Osteocyte (in vitro differentiated cells): ENCODE data around the gene KCNIP3. TPM values are rescaled to one million over a fixed set of nuclear protein-coding genes. Genes with fewer than 3 reads are reported as not detected.

Source experiments
- DNase-seq: peaks from one replicate; pipeline ENCODE4 v3.0.0; 2021; ENCODE audit warnings: mixed read lengths; ENCODE audit not compliant: unreplicated experiment; ENCODE audit errors: extremely low spot score
- H3K27ac Mint-ChIP-seq: one replicate; pipeline ENCODE4 v1.8.0; 2021; ENCODE audit warnings: mild to moderate bottlenecking, mixed read lengths; ENCODE audit not compliant: unreplicated experiment
- H3K27me3 Mint-ChIP-seq: one replicate; pipeline ENCODE4 v1.8.0; 2021; ENCODE audit warnings: mixed read lengths; ENCODE audit not compliant: unreplicated experiment
- H3K36me3 Mint-ChIP-seq: one replicate; pipeline ENCODE4 v1.8.0; 2021; ENCODE audit warnings: mixed read lengths; ENCODE audit not compliant: unreplicated experiment
- H3K4me1 Mint-ChIP-seq: one replicate; pipeline ENCODE4 v1.8.0; 2021; ENCODE audit warnings: mixed read lengths; ENCODE audit not compliant: unreplicated experiment
- H3K4me3 Mint-ChIP-seq: one replicate; pipeline ENCODE4 v1.8.0; 2021; ENCODE audit warnings: mild to moderate bottlenecking, moderate library complexity, mixed read lengths; ENCODE audit not compliant: unreplicated experiment
- H3K9me3 Mint-ChIP-seq: one replicate; pipeline ENCODE4 v1.8.0; 2021; ENCODE audit warnings: mixed read lengths; ENCODE audit not compliant: unreplicated experiment
- CTCF ChIP-seq: fragments of 200-600 bp; sonication (generic); IDR thresholded peaks from 2 replicates; pipeline ENCODE4 v1.5.0; 2021; ENCODE audit warnings: antibody characterized with exemption, mild to moderate bottlenecking, moderate library complexity
- total RNA-seq: library from RNA; stranded (reverse); gene quantifications from 2 replicates; pipeline ENCODE4 v1.2.1, GENCODE V29; 2021

The KCNIP3 gene
- total RNA-seq, 1 donor from 2014 or later, result 1.4 TPM

GRCh38 chr2:95313296-95314131 is 16.4 kb downstream of the KCNIP3 start:
- no peak overlapping the region for H3K27ac Mint-ChIP-seq
- no peak for TF ChIP-seq CTCF
- no peaks in the 10 kb centered on the region for H3K36me3 Mint-ChIP-seq
- H3K9me3 Mint-ChIP-seq, result no peaks in the 10 kb centered on the region
- peaks cover 2% of the 10 kb centered on the region for H3K4me1 Mint-ChIP-seq
- no peak overlapping the region for H3K4me3 Mint-ChIP-seq
- DNase-seq, result no peak
- H3K27me3 Mint-ChIP-seq, result peaks cover 2% of the 10 kb centered on the region

DNA sequence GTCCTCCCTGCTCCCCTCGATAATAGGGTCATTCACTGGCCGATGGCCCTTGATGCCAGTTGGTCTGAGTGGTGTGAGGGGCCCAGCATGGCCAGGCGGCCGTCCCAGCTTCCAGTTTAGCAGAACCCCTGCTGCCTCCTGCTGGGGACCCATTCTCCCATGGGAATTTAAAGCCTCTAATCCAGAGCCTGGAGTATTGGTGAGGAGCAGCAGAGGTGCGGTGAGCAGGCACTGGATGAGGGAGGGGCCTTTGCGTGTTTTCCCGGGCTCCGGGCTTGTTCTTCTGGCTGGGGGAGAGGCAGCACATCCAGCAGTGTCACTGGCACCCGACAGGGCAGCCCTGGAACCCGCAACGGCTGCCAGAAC is 17.4 kb downstream of the KCNIP3 start:
- no peak overlapping the region for H3K27ac Mint-ChIP-seq

GRCh38 chr2:95314964-95315611 is 17.9 kb downstream of the KCNIP3 start:
- H3K4me1 Mint-ChIP-seq, result peaks cover 2% of the 10 kb centered on the region

More for the DNA sequence above, 17.4 kb downstream of the KCNIP3 start:
- H3K9me3 Mint-ChIP-seq, result no peaks in the 10 kb centered on the region
- no peak for DNase-seq
- TF ChIP-seq CTCF, result no peak
- peaks cover 2% of the 10 kb centered on the region for H3K4me1 Mint-ChIP-seq
- H3K27me3 Mint-ChIP-seq, result peaks cover 2% of the 10 kb centered on the region
- no peak overlapping the region for H3K4me3 Mint-ChIP-seq
- no peaks in the 10 kb centered on the region for H3K36me3 Mint-ChIP-seq

GRCh38 chr2:95315801-95316411 is 18.8 kb downstream of the KCNIP3 start:
- no peak for TF ChIP-seq CTCF
- peaks cover 2% of the 10 kb centered on the region for H3K4me1 Mint-ChIP-seq
- no peak for DNase-seq
- H3K27ac Mint-ChIP-seq, result no peak overlapping the region
- no peaks in the 10 kb centered on the region for H3K36me3 Mint-ChIP-seq
- peaks cover 2% of the 10 kb centered on the region for H3K27me3 Mint-ChIP-seq
- H3K9me3 Mint-ChIP-seq, result no peaks in the 10 kb centered on the region
- H3K4me3 Mint-ChIP-seq, result no peak overlapping the region

More at GRCh38 chr2:95314964-95315611, 17.9 kb downstream of the KCNIP3 start:
- no peaks in the 10 kb centered on the region for H3K9me3 Mint-ChIP-seq
- H3K27ac Mint-ChIP-seq, result no peak overlapping the region
- peaks cover 2% of the 10 kb centered on the region for H3K27me3 Mint-ChIP-seq
- H3K36me3 Mint-ChIP-seq, result no peaks in the 10 kb centered on the region
- no peak overlapping the region for H3K4me3 Mint-ChIP-seq
- peak; percentile 39 for TF ChIP-seq CTCF
- no peak for DNase-seq
